NCI-H446 treated with DMSO at 0.1 percent for 48 hours (cell line): Measurements from ENCODE around the gene GJE1.

Experiments used
- DNase-seq: peaks from one replicate; lab custom pipeline; 2025; lab: John Stamatoyannopoulos, UW

Gene GJE1

DNA sequence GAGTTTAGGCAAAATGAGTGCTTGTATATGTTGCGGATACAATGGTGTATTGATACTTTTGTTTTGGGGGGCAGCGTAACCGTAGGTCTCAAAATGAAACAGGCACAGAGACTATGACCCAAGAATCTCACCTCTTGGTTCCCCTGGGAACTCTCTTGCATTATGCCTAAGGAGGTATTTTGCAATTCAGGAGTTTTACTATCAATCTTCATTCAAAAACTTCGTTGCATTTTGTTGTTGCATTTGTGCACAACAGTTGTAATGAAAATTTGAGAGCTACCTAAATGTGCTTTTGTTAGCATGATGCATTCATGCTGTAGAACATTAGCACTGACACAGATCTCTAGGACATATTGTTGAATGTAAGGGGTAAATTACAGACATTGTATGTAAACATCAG lies 32.5 kb downstream of the GJE1 start:
- DNase-seq = no peak

GRCh38 chr6:142167071-142167470 lies 34.3 kb downstream of the GJE1 start:
- no peak for DNase-seq

DNA sequence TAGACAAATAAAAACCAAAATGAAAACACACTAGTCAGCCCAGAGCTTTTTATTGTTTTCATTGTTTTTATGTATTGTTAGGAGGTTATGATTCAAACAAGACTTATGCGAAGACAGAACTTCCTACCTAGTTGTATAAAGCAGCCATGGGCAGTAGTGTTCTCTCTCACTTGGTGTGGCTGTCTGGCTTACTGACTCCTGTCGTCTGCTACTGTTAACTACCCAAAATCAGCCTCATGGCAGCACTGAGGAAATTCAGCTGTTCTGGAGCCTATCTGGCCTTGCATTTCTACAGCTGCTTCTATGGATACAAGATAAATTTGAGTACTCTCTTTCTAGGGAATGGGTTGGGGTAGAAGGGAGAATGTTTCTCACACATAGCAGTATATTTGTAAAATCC lies 34.8 kb downstream of the GJE1 start:
- DNase-seq = no peak

- no peak for DNase-seq
These were observed 38.6 kb downstream of the GJE1 start for GRCh38 chr6:142171351-142171750.

DNA sequence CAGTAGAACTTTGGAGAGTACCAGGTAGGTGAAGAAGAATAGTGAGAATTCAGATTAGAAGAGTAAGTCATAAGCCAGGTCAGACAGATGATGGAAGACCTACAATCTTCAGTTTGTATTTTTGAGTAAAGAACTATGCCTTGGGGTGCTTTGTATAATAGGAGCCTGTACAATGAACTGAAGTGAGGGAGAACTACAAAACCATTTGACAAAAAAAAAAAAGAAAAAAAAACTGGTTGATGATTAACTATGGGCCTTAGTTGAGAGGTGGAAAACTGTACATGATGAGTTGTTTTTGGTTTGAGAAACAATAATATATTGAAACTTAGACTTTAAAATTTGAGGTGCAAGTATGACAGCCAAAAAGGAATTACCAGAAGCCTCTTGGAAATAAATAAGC lies 40.0 kb downstream of the GJE1 start:
- DNase-seq = no peak

GRCh38 chr6:142173980-142174379 lies 41.3 kb downstream of the GJE1 start:
- no peak for DNase-seq

DNA sequence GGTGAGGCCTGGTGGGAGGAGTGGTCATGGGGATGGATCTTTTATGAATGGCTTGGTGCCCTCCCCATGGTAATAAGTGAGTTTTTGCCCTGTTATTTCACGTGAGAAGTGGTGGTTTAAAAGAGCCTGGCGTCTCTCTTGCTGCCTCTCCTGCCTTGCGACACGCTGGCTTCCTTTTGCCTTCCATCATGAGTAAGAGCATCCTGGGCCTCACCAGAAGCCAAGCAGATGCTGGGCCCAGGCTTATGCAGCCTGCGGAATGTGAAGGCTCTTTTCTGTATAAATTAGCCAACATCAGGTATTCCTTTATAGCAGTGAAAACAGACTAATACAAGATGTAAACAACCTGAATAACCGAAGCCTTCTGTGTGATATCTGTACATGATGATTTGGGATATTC lies 42.0 kb downstream of the GJE1 start:
- DNase-seq = no peak

GRCh38 chr6:142178129-142178528 lies 45.4 kb downstream of the GJE1 start:
- no peak for DNase-seq

DNA sequence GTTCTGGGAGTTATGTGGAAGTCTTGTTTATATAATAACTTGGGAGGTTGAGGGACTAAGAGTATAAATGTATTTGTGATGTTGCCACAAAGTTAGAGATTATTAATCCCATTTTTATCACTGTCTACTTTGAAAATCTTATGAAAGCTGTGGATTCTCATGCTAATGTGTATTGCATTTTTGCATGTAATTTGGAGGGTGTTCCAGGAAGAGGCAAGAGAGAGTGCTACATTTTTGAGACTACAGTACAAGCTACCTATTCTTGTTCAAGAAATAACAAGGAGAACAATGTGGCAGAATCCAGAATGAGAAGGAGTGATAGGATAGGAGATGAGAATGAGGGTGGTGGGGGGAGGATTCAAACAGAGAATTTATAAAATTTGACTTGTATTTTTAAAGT lies 49.3 kb downstream of the GJE1 start:
- no peak for DNase-seq

- DNase-seq = no peak
These were observed 50.6 kb downstream of the GJE1 start for GRCh38 chr6:142183351-142183750.

DNA sequence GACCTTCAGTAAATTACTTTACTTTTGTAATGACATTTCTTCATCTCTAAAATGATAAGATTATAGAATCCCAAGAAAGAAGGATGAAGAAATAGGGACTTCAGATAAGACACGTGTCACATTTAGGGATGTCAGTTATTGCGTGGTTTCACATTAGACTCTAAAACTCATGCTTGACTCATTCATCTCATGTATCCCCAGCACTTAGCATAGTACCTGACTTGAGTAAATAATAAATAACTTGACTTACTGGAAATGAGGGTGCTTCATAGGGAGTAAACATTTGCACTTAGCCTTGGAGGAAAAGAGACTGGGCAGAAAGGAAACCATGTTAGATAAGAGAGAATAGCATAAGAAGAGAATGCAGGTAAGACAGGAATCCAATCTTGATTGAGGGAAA lies 51.6 kb downstream of the GJE1 start:
- no peak for DNase-seq
